Duodenal mucosa (tissue), 2 donors: ENCODE results near the gene DIDO1.

Experiments used
- H3K27ac ChIP-seq: one replicate; pipeline ENCODE4 v1.7.0; 2013; ENCODE audit warnings: low read depth, low read length
- H3K27me3 ChIP-seq, 2 donors: one replicate each; pipeline ENCODE4 v1.7.0; 2013; ENCODE audit warnings: low read length in 2 of 2, control low read depth in 1 of 2; ENCODE audit not compliant: insufficient read depth in 2 of 2, control insufficient read depth in 1 of 2
- H3K36me3 ChIP-seq, 2 donors: one replicate each; pipeline ENCODE4 v1.7.0; 2013; ENCODE audit warnings: low read length in 2 of 2, control low read depth in 1 of 2; ENCODE audit not compliant: insufficient read depth in 2 of 2, control insufficient read depth in 1 of 2
- H3K4me1 ChIP-seq, 2 donors: one replicate each; pipeline ENCODE4 v1.7.0; 2013; ENCODE audit warnings: low read length in 2 of 2, control low read depth in 1 of 2; ENCODE audit not compliant: insufficient read depth in 2 of 2, control insufficient read depth in 1 of 2
- H3K4me3 ChIP-seq, 2 donors: one replicate each; pipeline ENCODE4 v1.7.0; 2013; ENCODE audit warnings: low read length in 2 of 2, low read depth in 1 of 2
- H3K9ac ChIP-seq, 2 donors: one replicate each; pipeline ENCODE4 v1.7.0; 2013; ENCODE audit warnings: low read length in 2 of 2, low read depth in 1 of 2
- H3K9me3 ChIP-seq, 2 donors: one replicate each; pipeline ENCODE4 v1.7.0; 2013; ENCODE audit warnings: low read length in 2 of 2, control low read depth in 1 of 2; ENCODE audit not compliant: control insufficient read depth in 1 of 2

Gene DIDO1

DNA sequence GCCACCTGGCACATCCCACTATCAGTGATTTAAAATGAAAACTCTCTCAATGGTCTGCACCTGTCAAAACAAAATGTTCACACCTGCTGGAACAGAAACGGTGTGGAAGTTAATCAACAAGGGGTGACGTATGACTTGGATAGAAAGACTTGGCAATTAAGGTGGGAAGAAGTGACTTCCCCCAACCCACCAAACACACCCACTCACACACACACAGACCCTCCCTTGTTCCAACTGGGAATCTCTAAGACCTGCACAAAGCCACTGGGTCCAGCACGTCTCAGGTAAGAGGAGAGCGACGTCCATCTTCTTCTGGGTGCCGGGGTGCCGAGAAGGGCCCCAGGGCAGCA, 39.6 kb downstream of the DIDO1 start:
- Histone ChIP-seq H3K27ac (no peak overlapping the region), H3K4me3 (no peak overlapping the region), H3K9ac (no peak overlapping the region), H3K9me3 (no peaks in the 10 kb centered on the region), H3K27me3 (no peaks in the 10 kb centered on the region), H3K4me1 (peaks cover 7 to 8% of the 10 kb centered on the region in 2 donors), H3K36me3 (peaks cover 31 to 60% of the 10 kb centered on the region in 2 donors)

DNA sequence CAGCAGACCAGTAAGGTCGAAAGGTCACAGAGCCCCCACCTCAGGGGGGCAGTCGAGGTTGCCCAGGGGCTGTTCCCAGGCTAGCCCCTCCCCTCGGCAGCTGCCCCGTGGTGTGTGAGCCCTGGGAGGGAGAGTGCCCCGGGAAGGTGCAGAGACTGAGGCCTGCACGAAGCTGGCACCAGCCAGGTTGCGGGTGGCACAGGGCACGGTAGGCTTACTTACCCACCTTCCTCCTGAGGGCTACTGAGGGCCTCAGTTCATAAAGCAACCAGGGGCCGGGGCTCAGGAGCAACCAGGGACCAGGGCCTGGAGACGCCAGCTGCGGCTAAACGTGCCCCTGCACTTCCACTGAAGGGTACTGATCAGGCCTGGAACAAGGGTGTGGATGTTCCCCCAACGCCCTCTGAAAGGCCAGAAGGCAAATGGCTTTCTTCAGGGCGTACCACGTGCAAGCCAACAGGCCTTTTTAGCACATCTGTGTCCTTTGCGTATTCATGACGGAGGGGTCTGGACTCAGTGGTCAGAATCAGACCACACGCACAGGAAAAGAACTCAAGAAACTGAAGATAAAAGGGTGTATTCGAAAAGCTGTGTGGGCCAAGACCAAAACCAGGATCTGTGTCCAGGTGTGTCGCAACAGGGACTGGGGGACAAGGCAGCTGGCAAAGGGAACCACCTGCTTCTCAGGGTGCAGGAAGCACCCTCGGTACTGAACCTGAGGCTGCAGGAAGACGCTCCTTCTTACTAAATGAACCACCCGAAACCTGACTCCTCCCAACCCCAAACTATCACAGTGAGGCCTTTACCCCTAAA, 40.2 kb downstream of the DIDO1 start:
- Histone ChIP-seq H3K27me3 (no peaks in the 10 kb centered on the region), H3K36me3 (peaks cover 30 to 60% of the 10 kb centered on the region in 2 donors), H3K4me1 (peaks cover 7 to 8% of the 10 kb centered on the region in 2 donors), H3K4me3 (no peak overlapping the region), H3K27ac (no peak overlapping the region), H3K9ac (no peak overlapping the region), H3K9me3 (no peaks in the 10 kb centered on the region)

DNA sequence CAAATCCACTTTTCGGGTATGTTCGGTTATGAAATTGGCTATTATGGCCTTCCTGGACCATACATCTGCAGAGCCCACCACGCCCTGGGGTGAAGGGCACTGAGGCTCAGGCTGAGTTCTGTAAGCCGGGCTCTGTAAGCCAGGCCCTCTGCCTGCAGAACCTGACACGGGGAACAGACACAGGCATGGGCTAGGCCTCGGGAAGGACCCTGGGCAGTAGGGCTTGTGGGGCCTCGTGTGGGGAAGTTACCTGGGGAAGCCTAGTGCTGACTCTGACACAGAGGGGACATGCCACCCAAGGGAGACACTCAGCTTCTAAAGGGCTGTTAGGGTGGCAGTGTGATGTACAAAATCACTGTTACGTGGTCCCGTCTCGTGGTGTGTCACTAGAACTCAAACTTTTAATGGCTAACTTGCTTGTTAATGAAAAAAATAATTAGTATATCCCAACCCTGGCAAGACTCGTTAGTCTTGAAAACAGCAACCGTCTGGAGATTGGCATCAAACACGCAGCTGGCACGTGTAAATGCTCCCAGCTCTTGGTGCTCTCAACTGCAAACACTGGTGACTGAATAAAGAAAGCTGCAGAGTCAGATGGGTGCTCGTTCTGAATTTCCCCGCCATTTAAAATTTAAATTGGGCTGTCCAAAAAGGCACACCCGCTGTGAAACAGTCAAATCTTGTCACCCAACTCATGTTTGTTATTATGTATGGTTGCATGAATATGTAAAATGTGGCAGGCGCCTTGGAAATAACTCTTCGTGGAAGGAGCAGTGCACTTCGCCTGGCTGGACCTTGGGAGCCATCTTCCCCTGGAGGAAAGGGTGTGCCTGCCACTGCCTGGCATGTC, 41.0 kb downstream of the DIDO1 start:
- no peaks in the 10 kb centered on the region for H3K27me3 ChIP-seq
- no peaks in the 10 kb centered on the region for H3K9me3 ChIP-seq
- H3K4me1 ChIP-seq = peaks cover 7 to 8% of the 10 kb centered on the region in 2 donors
- no peak overlapping the region for H3K4me3 ChIP-seq
- H3K27ac ChIP-seq = no peak overlapping the region
- peaks cover 23 to 60% of the 10 kb centered on the region in 2 donors for H3K36me3 ChIP-seq
- no peak overlapping the region for H3K9ac ChIP-seq

DNA sequence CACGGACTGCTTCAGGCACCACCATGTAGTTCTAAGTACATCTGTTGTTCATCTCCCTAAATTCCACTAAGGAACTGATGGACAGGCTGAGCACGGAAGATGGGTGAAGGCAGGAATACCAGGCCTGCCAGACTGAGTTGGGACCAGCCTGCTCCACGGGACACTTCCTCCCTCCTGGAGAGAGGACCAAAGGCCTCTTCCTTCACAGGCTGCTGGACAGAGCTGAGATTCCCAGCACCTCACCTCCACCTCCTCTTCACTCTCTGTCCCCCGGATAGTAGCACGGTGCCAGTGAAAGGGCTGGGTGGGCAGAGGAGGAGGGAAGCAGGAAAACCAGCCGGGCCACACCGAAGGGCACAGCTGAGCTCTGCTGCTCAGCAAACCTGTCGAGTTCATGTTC, 41.7 kb downstream of the DIDO1 start:
- H3K9ac ChIP-seq = no peak overlapping the region
- H3K27me3 ChIP-seq = no peaks in the 10 kb centered on the region
- no peak overlapping the region for H3K27ac ChIP-seq
- H3K9me3 ChIP-seq = no peaks in the 10 kb centered on the region
- H3K4me3 ChIP-seq = no peak overlapping the region
- H3K4me1 ChIP-seq = peaks cover 7 to 8% of the 10 kb centered on the region in 2 donors
- peaks cover 15 to 54% of the 10 kb centered on the region in 2 donors for H3K36me3 ChIP-seq

DNA sequence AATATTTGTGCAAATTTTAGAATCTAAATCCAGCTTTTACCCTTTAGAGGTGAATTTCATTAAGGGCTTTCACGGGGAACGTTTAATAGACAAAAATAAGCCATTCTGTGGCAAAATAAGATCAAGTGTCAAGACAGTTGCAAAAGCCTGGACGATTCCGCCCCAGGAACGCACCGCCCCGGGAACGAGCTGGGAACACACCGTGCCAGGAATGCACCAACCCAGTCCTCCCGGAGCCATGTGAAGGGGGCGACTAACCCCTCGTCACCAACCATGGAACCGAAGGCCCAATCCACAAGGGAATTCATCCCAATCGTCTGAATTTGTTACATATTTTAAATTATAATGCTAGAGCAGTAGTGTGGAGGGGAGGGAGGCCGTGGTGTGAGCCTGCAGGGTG, 43.9 kb downstream of the DIDO1 start:
- H3K4me3 ChIP-seq = no peak overlapping the region
- no peak overlapping the region for H3K9ac ChIP-seq
- no peaks in the 10 kb centered on the region for H3K27me3 ChIP-seq
- no peak overlapping the region for H3K27ac ChIP-seq
- peaks cover 3 to 11% of the 10 kb centered on the region in 2 donors for H3K4me1 ChIP-seq
- peaks cover 5 to 35% of the 10 kb centered on the region in 2 donors for H3K36me3 ChIP-seq
- H3K9me3 ChIP-seq = no peaks in the 10 kb centered on the region

DNA sequence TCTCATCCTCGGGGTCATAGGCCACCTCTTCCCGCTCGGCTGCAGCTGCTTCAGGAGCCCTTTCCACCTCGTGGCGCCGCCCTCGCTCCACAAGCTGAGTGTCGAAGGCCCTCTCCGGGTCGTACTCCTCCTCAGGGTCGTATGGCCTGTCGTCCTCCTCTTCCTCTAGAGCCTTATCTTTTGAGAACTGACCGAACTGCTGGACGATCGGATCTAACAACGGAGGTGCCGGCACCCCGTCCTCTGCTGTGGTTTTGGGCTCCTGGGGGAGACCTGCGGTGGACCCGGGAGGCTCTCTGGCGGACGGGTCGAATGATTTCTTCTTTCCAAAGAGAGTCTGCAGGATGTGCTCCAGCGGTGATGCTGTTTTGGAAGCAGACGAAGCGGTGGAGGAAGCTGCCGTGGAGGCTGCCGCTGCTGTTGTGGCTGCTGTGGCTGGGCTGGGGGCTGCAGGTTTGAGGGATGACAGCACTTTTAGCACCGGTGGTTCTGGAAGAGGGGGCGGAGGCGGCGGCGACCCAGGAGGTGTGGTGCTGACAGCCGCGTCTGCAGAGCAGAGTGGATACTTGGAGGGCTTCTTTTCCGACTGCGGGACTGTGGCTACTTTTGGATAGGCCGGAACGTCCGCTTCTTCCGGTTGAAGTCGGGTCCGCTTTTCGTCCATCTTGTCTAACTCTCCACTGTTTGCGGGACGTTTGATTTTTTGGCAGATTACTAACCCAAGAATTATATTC, 44.5 kb downstream of the DIDO1 start:
- peaks cover 5 to 33% of the 10 kb centered on the region in 2 donors for H3K36me3 ChIP-seq
- H3K27me3 ChIP-seq = no peaks in the 10 kb centered on the region
- H3K4me1 ChIP-seq = peaks cover 6 to 14% of the 10 kb centered on the region in 2 donors
- H3K4me3 ChIP-seq = no peak overlapping the region
- no peaks in the 10 kb centered on the region for H3K9me3 ChIP-seq
- H3K9ac ChIP-seq = no peak overlapping the region
- no peak overlapping the region for H3K27ac ChIP-seq

DNA sequence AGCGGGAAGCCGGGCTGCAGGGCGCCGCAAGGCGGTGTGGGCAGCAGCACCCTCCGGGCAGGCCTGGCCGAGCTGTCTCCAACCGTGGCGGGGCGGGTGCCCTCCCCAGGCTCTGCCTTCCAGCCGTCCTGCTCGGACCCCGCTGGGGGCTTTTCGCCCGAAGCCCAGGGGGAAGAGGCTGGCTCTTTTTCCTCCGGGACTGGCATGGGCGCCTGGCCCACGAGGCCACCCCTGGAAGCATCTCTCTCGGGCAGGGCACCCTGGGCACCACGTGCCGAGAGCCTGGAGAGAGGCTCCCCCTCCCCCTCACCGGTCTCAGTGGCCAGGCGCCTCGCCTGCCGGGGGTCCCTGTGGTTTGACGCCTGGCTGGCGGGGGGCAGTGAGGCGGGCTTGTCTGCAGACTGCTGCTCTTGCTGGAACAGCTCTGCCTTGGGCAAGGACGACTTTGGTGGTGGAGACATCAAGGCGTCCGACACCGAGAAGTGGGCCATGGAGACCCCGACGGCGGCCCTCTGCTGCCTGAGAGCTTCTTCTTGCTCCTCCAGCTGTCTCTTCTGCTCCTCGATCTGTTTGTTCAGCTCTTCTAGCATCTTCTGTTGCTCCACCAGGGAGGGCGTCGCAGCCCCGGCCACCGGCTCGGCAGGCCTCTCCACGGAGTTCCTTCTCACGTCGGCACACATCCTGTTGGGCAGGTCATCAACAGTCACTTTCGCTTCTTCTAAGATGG, 45.2 kb downstream of the DIDO1 start:
- Histone ChIP-seq H3K9ac (no peak overlapping the region), H3K36me3 (peaks cover 5 to 26% of the 10 kb centered on the region in 2 donors), H3K4me3 (no peak overlapping the region), H3K4me1 (peaks cover 10 to 16% of the 10 kb centered on the region in 2 donors), H3K27me3 (no peaks in the 10 kb centered on the region), H3K9me3 (no peaks in the 10 kb centered on the region), H3K27ac (no peak overlapping the region)

DNA sequence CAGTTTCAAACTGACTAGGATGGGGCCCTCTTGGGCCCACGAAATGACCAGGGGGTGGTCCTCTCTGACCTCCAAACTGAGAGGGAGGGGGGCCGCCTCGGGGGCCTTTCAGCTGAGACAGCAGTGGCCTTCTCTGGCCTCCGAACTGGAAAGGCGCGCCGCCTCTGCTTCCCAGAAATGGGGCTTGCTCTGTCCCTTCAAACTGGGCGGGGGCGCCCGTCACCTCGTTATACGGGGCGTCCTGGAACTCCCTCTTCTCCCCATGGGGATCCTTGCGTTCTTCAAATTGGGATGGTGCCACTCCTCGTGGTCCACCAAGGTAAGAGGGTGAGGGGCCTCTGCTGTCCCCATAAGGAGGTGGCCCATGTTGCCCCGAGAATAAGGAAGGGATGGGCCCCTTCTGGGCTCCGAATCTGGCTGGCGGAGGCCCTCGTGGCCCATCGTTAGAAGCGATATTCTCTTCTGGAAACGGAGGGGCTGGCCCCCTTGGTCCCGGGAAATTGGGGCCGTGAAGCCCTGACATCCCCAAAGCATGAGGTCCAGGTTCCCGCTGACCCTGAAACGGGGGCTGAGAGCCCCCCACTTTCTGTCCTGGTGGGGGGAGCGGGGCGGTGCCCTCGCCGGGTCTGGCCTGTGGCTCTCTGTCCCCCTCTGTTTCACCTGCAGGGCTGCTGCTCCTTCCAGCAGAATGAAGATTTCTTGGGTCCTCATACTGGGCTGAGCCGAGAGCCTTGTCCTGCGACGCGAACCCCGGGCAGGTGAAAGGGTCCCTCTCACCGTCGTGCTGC, 46.0 kb downstream of the DIDO1 start:
- H3K4me3 ChIP-seq = no peak overlapping the region
- no peaks in the 10 kb centered on the region for H3K9me3 ChIP-seq
- peaks cover 14 to 19% of the 10 kb centered on the region in 2 donors for H3K4me1 ChIP-seq
- no peak overlapping the region for H3K9ac ChIP-seq
- no peaks in the 10 kb centered on the region for H3K27me3 ChIP-seq
- H3K36me3 ChIP-seq = peaks cover 5 to 21% of the 10 kb centered on the region in 2 donors
- H3K27ac ChIP-seq = no peak overlapping the region
